ENCODE measurements around the gene DRGX.

The DRGX gene

GRCh38 chr10:49360271-49361177 is 35.4 kb downstream of the DRGX start:
- no peak for DNase-seq

- no peak for DNase-seq
Measured at GRCh38 chr10:49359349-49360270, 36.3 kb downstream of the DRGX start.

- no peak for DNase-seq
Measured at GRCh38 chr10:49357910-49358309, 38.0 kb downstream of the DRGX start.

- no peak for DNase-seq
Measured at GRCh38 chr10:49356944-49357343, 38.9 kb downstream of the DRGX start.

GRCh38 chr10:49356181-49356580 is 39.7 kb downstream of the DRGX start:
- DNase-seq: no peak

GRCh38 chr10:49355221-49355620 is 40.7 kb downstream of the DRGX start:
- no peak for DNase-seq

GRCh38 chr10:49354593-49354992 is 41.3 kb downstream of the DRGX start:
- DNase-seq: no peak

- DNase-seq: no peak
Measured at GRCh38 chr10:49353895-49354566, 41.9 kb downstream of the DRGX start.

GRCh38 chr10:49353026-49353894 is 42.6 kb downstream of the DRGX start:
- DNase-seq: no peak

GRCh38 chr10:49352323-49352722 is 43.6 kb downstream of the DRGX start:
- DNase-seq: no peak

- no peak for DNase-seq
Measured at GRCh38 chr10:49351669-49352068, 44.2 kb downstream of the DRGX start.

- DNase-seq: no peak
Measured at GRCh38 chr10:49350846-49351532, 44.9 kb downstream of the DRGX start.

- no peak for DNase-seq
Measured at GRCh38 chr10:49350138-49350537, 45.8 kb downstream of the DRGX start.

GRCh38 chr10:49349390-49349789 is 46.5 kb downstream of the DRGX start:
- DNase-seq: no peak

GRCh38 chr10:49348593-49348992 is 47.3 kb downstream of the DRGX start:
- DNase-seq: no peak

- DNase-seq: no peak
Measured at GRCh38 chr10:49347827-49348226, 48.1 kb downstream of the DRGX start.

GRCh38 chr10:49347342-49347741 is 48.5 kb downstream of the DRGX start:
- DNase-seq: no peak

- DNase-seq: no peak
Measured at GRCh38 chr10:49344840-49345239, 51.0 kb downstream of the DRGX start.

- no peak for DNase-seq
Measured at GRCh38 chr10:49338604-49339003, 57.3 kb downstream of the DRGX start.

GRCh38 chr10:49335364-49335972 is 60.4 kb downstream of the DRGX start:
- DNase-seq: no peak

- no peak for DNase-seq
Measured at GRCh38 chr10:49334964-49335363, 60.9 kb downstream of the DRGX start.

Measured in SHP77 treated with DMSO at 0.1 percent for 48 hours (cell line).